ENCODE data around the gene CPTP.

DNA sequence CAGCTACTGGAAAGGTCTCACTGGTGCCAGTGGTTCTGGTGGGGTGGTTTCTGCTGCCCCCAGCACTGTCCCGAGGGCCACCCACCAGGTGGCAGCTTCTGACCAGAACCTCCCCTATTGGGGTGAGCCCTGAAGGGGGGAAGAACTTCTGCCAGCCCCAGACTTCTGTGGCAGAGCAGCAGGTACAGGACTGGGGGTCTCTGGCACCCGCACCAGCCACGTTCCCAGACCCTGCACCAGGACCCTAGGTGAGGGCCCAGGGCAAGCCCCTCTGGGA, 14.6 kb upstream of the CPTP start:
- TF ChIP-seq, protein P1, sequence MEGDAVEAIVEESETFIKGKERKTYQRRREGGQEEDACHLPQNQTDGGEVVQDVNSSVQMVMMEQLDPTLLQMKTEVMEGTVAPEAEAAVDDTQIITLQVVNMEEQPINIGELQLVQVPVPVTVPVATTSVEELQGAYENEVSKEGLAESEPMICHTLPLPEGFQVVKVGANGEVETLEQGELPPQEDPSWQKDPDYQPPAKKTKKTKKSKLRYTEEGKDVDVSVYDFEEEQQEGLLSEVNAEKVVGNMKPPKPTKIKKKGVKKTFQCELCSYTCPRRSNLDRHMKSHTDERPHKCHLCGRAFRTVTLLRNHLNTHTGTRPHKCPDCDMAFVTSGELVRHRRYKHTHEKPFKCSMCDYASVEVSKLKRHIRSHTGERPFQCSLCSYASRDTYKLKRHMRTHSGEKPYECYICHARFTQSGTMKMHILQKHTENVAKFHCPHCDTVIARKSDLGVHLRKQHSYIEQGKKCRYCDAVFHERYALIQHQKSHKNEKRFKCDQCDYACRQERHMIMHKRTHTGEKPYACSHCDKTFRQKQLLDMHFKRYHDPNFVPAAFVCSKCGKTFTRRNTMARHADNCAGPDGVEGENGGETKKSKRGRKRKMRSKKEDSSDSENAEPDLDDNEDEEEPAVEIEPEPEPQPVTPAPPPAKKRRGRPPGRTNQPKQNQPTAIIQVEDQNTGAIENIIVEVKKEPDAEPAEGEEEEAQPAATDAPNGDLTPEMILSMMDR (IDR thresholded peaks at IDR 0.05) = no peak
- TF ChIP-seq POLR2AphosphoS5 (IDR thresholded peaks at IDR 0.05; ENCODE audit: low read depth, low read length) = no peak
- TF ChIP-seq, protein P2, sequence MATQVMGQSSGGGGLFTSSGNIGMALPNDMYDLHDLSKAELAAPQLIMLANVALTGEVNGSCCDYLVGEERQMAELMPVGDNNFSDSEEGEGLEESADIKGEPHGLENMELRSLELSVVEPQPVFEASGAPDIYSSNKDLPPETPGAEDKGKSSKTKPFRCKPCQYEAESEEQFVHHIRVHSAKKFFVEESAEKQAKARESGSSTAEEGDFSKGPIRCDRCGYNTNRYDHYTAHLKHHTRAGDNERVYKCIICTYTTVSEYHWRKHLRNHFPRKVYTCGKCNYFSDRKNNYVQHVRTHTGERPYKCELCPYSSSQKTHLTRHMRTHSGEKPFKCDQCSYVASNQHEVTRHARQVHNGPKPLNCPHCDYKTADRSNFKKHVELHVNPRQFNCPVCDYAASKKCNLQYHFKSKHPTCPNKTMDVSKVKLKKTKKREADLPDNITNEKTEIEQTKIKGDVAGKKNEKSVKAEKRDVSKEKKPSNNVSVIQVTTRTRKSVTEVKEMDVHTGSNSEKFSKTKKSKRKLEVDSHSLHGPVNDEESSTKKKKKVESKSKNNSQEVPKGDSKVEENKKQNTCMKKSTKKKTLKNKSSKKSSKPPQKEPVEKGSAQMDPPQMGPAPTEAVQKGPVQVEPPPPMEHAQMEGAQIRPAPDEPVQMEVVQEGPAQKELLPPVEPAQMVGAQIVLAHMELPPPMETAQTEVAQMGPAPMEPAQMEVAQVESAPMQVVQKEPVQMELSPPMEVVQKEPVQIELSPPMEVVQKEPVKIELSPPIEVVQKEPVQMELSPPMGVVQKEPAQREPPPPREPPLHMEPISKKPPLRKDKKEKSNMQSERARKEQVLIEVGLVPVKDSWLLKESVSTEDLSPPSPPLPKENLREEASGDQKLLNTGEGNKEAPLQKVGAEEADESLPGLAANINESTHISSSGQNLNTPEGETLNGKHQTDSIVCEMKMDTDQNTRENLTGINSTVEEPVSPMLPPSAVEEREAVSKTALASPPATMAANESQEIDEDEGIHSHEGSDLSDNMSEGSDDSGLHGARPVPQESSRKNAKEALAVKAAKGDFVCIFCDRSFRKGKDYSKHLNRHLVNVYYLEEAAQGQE (IDR thresholded peaks at IDR 0.05; ENCODE audit: insufficient read depth in 1 of 2, low read depth in 2 of 2, low read length in 1 of 2) = no peak
